Measurements from ENCODE around the gene VSTM2L.

VSTM2L gene

DNA sequence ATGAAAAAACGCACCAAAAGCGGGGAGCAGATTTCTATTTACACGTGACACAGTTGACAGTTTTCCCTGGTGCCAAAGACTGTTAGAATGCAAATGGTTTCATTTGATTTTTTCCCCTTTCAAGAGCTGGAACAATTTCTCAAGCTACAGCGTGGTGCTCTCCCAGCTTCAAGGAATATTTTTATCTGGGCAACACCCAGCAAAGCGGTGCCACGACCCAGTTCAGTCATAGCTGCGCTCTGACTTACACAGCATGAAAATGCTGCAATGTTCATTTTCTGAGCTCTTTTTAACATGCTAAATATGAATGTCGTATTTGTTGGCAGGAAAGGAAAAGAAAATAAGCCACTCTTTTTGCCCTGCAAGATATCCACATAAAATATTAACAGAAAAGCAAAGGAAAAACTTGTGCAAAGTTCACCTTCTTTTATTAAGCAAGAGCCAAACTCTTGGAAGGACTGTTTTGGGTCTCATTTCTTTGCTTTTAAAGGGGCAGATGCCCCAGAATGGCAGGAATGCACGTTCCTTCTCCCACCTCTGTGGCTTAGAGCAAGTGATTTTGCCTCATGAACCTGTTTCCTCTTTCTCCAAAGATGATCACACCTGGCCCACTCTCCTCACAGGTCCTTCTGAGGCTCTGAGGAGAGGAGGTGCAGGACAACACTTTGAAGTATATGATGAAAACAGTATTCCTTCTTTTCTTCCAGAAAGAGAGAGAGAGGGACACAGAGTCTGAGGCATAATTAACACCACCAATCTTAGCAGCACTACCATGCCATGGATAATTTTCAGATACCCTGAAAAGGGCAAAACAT, 83.3 kb downstream of the VSTM2L start:
- in situ Hi-C loops (cut with MboI; ENCODE audit: low sequenced_read_pairs), result no loop called here

DNA sequence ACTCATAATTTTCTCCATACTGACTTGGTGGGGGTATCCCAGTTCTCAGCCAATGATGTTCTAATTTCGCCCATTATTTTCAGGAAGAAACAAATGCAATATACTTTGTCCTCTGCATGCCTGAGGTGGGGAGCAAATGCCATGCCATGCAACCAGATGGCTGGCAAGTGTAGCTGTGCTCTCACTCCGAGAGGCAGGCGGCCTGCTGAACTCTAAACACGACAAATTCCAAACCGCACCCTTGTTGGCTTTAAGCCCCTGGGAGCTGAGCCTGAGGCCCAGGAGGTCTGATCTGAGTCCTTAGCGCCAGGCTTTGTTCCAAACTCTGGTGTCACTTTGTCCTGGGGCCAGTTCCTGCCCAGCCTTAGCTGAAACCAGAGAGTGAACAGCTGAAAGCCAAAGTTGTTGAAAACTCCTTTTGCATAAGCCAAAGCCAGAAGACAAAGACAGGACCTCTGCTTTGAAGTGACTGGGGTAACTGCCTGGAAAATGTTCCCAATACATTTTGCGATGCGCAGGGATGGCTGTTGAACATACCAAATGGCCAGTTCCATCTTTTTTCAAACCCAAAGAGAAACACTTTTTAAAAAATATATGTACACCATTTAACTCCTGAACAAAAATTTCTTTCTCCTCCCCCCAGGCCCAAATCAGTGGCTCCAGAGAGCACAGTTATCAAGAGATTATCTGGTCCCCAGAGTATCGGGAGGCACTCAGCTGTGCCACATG, 84.1 kb downstream of the VSTM2L start:
- in situ Hi-C loops (cut with MboI; ENCODE audit: low sequenced_read_pairs), result no loop called here

DNA sequence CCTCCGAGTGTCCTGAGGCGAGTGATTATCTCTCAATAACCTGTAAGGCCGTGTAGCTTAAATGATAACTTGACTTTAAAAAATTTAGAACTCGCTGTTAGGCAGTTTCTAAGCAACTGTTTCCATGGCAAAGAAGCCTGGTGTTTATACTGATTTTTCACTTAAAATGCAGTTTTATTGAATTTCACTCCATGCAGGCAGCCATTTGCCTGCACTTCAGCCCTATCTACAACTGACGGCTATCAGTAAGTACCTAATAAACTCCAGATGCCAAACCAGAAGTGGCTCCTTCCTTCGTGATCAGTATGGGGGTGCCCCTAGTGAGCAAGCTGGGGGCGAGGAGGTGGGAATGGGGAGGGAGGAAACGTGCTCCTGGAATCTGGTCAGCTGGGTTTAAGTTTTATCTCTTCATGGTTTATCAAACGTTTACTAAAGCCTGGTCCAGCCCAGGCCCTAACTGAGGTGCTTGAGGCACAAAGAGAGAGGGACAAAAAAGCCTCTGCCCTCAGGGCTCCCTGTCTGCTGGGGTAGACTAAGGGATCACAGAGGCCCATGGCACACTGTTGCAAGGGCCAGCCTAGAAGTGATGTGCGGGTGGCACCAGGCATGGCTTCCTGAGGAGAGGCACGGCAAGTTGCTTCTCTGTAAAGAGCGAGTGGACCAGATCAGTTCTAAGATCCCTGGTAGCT, 84.8 kb downstream of the VSTM2L start:
- in situ Hi-C loops (cut with MboI; ENCODE audit: low sequenced_read_pairs), result no loop called here

DNA sequence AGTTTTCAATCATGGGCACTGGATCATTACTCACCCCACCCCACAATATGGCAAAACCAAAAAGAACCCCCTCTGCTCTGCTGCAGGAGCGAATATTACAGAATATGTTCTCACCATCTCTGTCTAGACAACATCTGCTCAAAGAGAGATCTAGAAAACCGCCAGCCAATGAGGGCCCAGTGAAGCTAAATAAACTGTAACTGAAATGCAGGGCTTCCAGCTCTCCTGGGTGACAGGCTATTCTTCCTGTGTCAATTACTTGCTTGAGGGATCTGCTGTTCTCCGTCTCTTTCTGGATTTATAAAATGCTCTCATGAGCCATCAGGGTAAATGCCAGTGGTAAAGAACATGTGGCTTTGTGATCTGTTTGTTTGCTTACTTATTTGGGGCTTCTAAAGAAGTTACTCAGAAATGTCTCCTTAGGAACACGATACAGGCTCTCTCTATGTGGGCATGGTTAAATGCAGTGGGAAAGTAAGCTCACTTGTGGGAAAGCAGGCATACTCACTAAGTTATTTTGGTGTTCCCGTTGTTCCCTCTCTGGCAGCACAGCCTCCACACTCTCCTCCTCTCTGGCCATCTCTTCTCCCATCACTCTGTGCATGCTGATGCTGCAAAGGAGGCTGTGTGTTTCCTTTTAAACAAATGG, 85.5 kb downstream of the VSTM2L start:
- in situ Hi-C loops (cut with MboI; ENCODE audit: low sequenced_read_pairs), result no loop called here

DNA sequence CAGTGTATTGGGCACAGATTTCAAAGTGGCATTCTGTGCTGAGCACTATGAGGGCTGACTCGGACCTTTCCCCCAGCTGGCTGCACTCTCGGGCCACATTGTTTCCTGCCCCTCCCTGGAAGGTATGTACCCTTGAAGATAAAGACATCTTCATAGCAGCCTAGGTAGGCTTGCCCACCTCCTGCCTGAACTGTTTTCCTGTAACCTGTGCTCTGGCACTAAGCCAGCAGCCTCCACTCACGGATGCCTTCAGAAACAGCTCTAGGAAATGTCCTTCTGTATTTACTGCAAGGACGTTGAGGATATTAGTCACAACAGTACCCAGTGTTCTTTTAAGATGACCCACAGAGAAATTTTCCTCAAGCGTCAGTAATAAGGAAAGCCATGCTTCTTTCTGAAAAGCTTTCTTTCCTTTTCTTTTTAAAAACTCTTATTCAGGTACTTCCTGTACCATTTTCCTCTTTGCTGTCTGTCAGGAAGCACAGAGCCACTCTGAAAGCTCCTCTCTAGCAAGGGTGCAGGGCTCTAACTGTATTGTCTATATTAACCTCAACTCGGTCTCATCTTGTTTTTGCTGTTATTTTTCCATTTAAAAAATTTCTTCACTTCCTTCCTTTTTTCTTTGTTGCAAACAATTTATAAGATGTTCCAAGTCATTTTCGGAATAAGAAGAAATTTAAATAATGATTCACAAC, 86.8 kb downstream of the VSTM2L start:
- in situ Hi-C loops (cut with MboI; ENCODE audit: low sequenced_read_pairs), result loop anchor here (10.0 kb wide), 1 partner anchor 425 kb away; no protein-coding TSS in a partner anchor

DNA sequence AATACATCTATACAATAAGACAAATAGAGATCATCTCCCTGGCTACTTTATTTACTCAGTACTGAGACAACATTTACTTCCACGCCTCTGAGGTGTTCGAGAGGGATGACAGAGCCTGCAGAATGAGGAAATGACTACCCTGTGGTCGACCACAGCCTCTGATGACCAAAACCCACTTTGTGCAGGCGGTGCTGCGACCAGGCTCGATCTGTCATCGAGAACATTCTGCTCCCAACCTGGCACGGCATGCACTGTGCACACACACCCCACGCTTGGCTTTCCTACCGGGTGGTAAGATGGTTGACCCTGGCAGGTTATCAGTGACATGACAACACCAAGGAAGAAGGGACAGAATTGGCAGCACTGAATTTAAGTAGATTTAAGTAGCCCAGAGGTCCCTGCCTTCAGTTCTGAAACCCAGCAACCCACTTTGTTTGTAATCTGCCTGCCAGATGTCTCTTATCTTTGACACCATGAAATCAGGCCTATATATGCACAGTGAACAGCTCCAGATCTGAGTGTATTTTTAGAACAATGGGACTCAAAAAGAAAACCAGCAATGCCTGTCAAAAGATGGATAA, 87.7 kb downstream of the VSTM2L start:
- in situ Hi-C loops (cut with MboI; ENCODE audit: low sequenced_read_pairs), result loop anchor here (10.0 kb wide), 1 partner anchor 426 kb away; no protein-coding TSS in a partner anchor

DNA sequence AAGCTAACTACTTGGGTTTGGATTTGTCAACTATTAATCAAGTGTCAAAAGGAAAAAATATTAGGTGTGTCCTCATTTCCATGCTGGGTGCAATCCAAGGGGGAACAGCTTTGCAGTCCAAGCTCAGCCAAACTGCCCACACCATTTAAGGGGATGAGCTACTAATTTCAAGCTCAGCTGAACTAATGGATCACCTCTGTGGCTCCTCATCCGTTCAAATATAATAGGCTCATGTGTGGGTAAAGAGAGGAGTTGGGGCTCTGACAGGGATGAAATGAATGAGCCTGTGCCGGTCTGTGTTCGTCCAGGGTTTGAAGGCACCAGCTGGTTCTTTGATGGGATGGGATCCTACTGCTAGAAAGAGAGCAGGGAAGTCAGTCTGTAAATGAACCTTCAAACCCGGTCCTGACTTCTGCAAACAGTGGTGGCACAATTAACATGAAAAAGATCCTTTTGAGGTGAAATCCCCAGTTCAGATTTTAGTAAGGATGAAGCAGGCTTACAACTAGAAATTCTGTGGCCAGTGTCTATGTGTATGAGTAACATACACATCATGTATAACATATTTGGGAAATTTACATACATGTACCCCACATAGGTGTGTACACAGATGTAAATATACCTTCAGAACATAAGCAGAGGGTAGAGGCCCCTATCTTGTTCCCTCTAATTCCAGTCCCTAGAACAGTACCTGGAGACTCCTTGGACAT, 88.4 kb downstream of the VSTM2L start:
- in situ Hi-C loops (cut with MboI; ENCODE audit: low sequenced_read_pairs), result loop anchor here (10.0 kb wide), 1 partner anchor 427 kb away; no protein-coding TSS in a partner anchor

DNA sequence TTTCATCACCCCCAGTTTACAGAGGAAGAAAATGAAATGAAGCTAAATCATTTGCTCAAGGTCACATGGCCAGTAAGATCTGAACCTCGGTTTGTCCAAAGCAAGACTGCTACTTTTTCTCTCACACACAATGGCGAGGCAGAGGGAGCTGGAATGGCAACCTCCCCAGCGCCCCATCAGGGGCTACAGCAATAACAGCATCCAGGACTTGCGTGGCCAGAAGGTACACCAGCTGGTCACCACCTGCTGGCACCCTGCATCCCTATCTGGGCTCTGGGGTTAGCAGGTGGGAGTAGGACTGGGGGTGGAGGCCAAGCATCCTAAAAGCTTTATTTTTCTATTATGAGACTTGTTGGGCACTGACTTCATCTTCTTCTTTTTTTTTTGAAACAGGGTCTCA, 89.0 kb downstream of the VSTM2L start:
- in situ Hi-C loops (cut with MboI; ENCODE audit: low sequenced_read_pairs), result loop anchor here (10.0 kb wide), 1 partner anchor 427 kb away; no protein-coding TSS in a partner anchor

DNA sequence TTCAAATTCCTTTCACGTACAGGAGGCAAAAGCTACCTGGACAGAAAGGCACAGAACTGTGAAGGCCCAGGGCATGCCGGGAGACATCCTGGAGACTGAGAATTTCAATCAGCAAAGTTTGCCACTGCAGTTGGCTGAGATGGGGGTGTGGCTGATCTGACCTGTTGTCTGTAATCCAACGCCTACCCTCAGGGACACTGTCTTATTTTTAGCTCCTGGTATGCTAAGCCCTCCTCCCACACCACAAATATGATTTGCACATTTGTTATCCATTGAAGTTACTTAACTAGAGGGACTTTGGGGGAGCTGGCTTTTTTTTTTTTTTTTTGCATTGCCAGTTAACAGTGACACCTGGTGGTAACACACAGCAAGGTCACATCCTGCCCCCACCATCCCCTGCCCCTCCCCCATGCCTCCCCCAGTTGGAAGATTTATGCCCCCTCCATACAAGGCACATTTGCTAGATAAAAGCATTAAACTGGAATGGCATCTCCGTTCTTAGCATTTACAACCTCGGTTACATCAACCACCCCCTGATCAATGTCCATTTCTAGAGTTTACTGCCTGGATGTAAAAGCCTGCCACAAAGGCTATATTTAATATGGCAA, 90.0 kb downstream of the VSTM2L start:
- in situ Hi-C loops (cut with MboI; ENCODE audit: low sequenced_read_pairs), result loop anchor here (10.0 kb wide), 1 partner anchor 428 kb away; no protein-coding TSS in a partner anchor

DNA sequence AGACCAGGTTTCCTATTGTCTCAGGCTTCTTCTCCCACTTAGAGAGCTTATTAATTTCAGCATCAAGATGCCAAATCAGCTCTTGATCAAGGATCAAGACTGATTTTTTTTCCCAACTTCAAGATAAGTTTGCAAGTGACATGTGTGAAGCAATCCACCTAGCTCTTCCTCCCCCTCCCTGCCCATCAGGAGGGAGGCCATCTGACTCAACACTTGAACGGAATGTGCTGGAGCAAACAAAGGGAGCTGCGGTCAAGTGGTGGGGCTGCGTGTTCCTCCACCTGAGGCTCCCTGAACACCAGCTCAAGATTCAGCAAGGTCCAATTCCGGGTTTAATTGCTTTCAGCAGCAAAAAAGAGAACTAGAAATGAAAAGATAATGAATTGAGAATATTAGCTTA, 91.6 kb downstream of the VSTM2L start:
- in situ Hi-C loops (cut with MboI; ENCODE audit: low sequenced_read_pairs), result loop anchor here (10.0 kb wide), 1 partner anchor 430 kb away; no protein-coding TSS in a partner anchor
